Measurements from ENCODE around the gene MYBPHL.

- TF ChIP-seq POLR2A (IDR thresholded peaks at IDR 0.05) (no peak), CTCF (IDR thresholded peaks at IDR 0.05) (no peak)
Observed at GRCh38 chr1:109306832-109307273, at the start of gene MYBPHL.

Data from right lobe of liver (tissue), 4 donors.